Measurements from ENCODE around the gene E2F4. TPM values are rescaled to one million over a fixed set of nuclear protein-coding genes. Genes with fewer than 3 reads are reported as not detected.

The E2F4 gene
- total and polyA plus RNA-seq, 10 donors: 40.8 to 134 (median 68.7) TPM

- no peaks in the 10 kb centered on the region for H3K9me3 ChIP-seq
- 30 to 52% (median 36%) methylated on average over 20 to 31 of the region's 31 CpGs for WGBS, 5 donors
- peak overlapping the region in 7 of 8 donors; percentile 36 to 88 (median 82) for H3K27ac ChIP-seq
- H3K4me3 ChIP-seq: peak overlapping the region in 7 of 8 donors; percentile 36 to 71 (median 43)
- intact Hi-C loops (cut with DNase I; ENCODE audit: low total_unique reads): no loop called here
- no peaks in the 10 kb centered on the region for H3K36me3 ChIP-seq
- TF ChIP-seq POLR2A (IDR thresholded peaks at IDR 0.05) (no peak), POLR2AphosphoS5 (IDR thresholded peaks at IDR 0.05) (no peak)
- TF ChIP-seq, protein P1, sequence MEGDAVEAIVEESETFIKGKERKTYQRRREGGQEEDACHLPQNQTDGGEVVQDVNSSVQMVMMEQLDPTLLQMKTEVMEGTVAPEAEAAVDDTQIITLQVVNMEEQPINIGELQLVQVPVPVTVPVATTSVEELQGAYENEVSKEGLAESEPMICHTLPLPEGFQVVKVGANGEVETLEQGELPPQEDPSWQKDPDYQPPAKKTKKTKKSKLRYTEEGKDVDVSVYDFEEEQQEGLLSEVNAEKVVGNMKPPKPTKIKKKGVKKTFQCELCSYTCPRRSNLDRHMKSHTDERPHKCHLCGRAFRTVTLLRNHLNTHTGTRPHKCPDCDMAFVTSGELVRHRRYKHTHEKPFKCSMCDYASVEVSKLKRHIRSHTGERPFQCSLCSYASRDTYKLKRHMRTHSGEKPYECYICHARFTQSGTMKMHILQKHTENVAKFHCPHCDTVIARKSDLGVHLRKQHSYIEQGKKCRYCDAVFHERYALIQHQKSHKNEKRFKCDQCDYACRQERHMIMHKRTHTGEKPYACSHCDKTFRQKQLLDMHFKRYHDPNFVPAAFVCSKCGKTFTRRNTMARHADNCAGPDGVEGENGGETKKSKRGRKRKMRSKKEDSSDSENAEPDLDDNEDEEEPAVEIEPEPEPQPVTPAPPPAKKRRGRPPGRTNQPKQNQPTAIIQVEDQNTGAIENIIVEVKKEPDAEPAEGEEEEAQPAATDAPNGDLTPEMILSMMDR (IDR thresholded peaks at IDR 0.05 in 8 of 11, conservative IDR thresholded peaks at IDR 0.05 in 3 of 11): no peak
- peaks cover 0 to 95% (median 23%) of the 10 kb centered on the region in 7 donors for H3K27me3 ChIP-seq (replicated peaks in 1 of 7)
- H3K4me1 ChIP-seq: peaks cover 22 to 70% (median 53%) of the 10 kb centered on the region in 6 donors
- DNase-seq: no peak
These were observed 17.2 kb upstream of the E2F4 start for GRCh38 chr16:67174706-67175231.

- Histone ChIP-seq H3K9me3 (no peaks in the 10 kb centered on the region), H3K27ac (no peak overlapping the region), H3K27me3 (replicated peaks in 1 of 7) (peaks cover 0 to 76% (median 11%) of the 10 kb centered on the region in 7 donors), H3K36me3 (no peaks in the 10 kb centered on the region), H3K4me1 (peaks cover 19 to 51% (median 39%) of the 10 kb centered on the region in 6 donors), H3K4me3 (no peak overlapping the region)
- no peak for DNase-seq
- WGBS, 5 donors: 91 to 95% (median 94%) methylated on average over 4 to 12 of the region's 12 CpGs
- TF ChIP-seq, protein P1 (IDR thresholded peaks at IDR 0.05 in 8 of 11, conservative IDR thresholded peaks at IDR 0.05 in 3 of 11): no peak
- TF ChIP-seq POLR2AphosphoS5 (IDR thresholded peaks at IDR 0.05) (no peak), POLR2A (IDR thresholded peaks at IDR 0.05) (no peak)
- intact Hi-C loops (cut with DNase I; ENCODE audit: low total_unique reads): no loop called here
These were observed 15.3 kb upstream of the E2F4 start for GRCh38 chr16:67176662-67177061.

DNA sequence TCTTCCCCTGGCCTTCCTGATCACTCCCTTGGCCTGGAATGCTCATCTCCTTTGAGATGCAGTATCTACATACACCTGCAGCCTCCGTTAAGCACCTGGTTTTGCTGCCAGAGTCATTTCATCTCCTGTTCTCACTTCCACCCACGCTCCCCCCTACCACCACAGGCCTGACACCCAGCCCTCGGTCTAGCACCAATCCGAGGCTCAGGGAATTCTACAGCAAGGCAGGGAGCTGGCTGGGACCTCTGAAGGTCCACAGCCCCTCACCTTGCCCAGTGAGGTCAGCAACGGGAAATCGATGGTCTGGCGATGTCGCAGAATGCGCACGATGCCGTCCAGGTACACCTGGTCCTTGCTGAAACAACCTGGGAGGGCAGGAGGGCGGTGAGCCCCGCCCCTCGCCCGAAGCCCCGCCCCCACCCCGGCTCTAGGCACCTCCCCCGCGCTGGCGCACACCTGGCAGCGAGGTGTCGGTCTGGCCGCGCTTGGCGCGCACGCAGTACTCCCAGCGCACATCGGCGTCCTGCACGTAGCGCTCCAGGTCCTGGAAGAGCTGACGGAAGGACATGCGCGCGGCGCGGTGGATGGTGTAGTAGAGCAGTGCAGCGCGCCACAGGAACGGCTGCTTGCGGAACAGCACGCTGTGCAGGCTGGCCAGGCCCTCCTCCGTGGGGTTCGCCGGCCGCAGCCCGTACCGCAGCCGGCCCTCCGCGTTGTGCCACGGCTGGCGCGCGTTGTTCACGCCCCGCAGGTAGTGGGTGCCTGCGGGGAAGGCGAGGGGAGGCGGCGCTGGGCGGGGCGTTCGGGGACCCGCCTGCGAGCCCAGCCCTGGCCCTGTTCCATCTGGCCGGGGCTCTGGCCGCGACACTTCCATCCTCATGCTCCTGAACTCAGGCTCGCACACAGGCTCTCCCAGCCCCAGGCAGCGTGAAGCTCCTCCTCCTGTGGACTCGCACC, 13.9 kb upstream of the E2F4 start:
- DNase-seq: peak; percentile 89
- Histone ChIP-seq H3K27me3 (replicated peaks in 1 of 7) (peaks cover 0 to 62% (median 11%) of the 10 kb centered on the region in 7 donors), H3K27ac (peak overlapping the region in 4 of 8 donors; percentile 4 to 54 (median 30)), H3K36me3 (no peaks in the 10 kb centered on the region), H3K9me3 (no peaks in the 10 kb centered on the region), H3K4me3 (peak overlapping the region; percentile 23 to 70 (median 36)), H3K4me1 (peaks cover 23 to 53% (median 41%) of the 10 kb centered on the region in 6 donors)
- TF ChIP-seq, protein P1 (IDR thresholded peaks at IDR 0.05 in 8 of 11, conservative IDR thresholded peaks at IDR 0.05 in 3 of 11): peak in 3 of 11 experiments; percentile 9 to 43 (median 23)
- TF ChIP-seq POLR2AphosphoS5 (IDR thresholded peaks at IDR 0.05) (peak; percentile 49 to 72 (median 68)), POLR2A (IDR thresholded peaks at IDR 0.05) (no peak)
- WGBS, 5 donors: 5 to 10% (median 6%) methylated on average over 33 to 73 of the region's 73 CpGs
- intact Hi-C loops (cut with DNase I; ENCODE audit: low total_unique reads): no loop called here

Measured in spleen (tissue), 11 donors.